Liver (tissue), 9 donors: ENCODE results near the gene GMFB. TPM values are rescaled to one million over a fixed set of nuclear protein-coding genes. Genes with fewer than 3 reads are reported as not detected.

Experiments used
- DNase-seq: peaks from one replicate; pipeline ENCODE4 v3.0.0-alpha.2; 2017; ENCODE audit warnings: low spot score
- H3K27ac ChIP-seq, 2 donors: one replicate each; pipeline ENCODE4 v1.7.0; 2013; ENCODE audit warnings: inconsistent platforms in 2 of 2, low read length in 2 of 2, control low read depth in 1 of 2, low read depth in 1 of 2, mild to moderate bottlenecking in 1 of 2
- H3K27me3 ChIP-seq, 4 donors: one replicate each; pipeline versions ENCODE4 v1.6.1 to v1.7.0; 2013; ENCODE audit warnings: low read length in 3 of 4, inconsistent platforms in 1 of 4, mild to moderate bottlenecking in 1 of 4, moderate library complexity in 1 of 4; ENCODE audit not compliant: control insufficient read depth in 4 of 4, insufficient read depth in 4 of 4
- H3K36me3 ChIP-seq, 4 donors: one replicate each; pipeline versions ENCODE4 v1.6.1 to v1.7.0; 2013; ENCODE audit warnings: low read length in 3 of 4, mild to moderate bottlenecking in 3 of 4, low read depth in 1 of 4, moderate library complexity in 1 of 4; ENCODE audit not compliant: control insufficient read depth in 4 of 4, insufficient read depth in 3 of 4
- H3K4me1 ChIP-seq, 4 donors: one replicate each; pipeline versions ENCODE4 v1.6.1 to v1.7.0; 2013; ENCODE audit warnings: low read length in 3 of 4, mild to moderate bottlenecking in 3 of 4, moderate library complexity in 1 of 4; ENCODE audit not compliant: control insufficient read depth in 4 of 4, insufficient read depth in 4 of 4
- H3K4me3 ChIP-seq, 3 donors: one replicate each; pipeline versions ENCODE4 v1.6.1 to v1.7.0; 2013; ENCODE audit warnings: low read length in 3 of 3, control low read depth in 1 of 3, low read depth in 1 of 3, mild to moderate bottlenecking in 1 of 3
- H3K9ac ChIP-seq, 2 donors: one replicate each; pipeline ENCODE4 v1.7.0; 2013; ENCODE audit warnings: low read length in 2 of 2, mild to moderate bottlenecking in 2 of 2, moderate library complexity in 2 of 2, control low read depth in 1 of 2, low read depth in 1 of 2
- H3K9me3 ChIP-seq, 4 donors: one replicate each; pipeline versions ENCODE4 v1.6.1 to v1.7.0; 2013; ENCODE audit warnings: low read length in 3 of 4; ENCODE audit not compliant: control insufficient read depth in 4 of 4
- ATF3 ChIP-seq: IDR thresholded peaks from 2 replicates; pipeline ENCODE4 v1.6.1; 2016; ENCODE audit warnings: antibody characterized with exemption
- CTCF ChIP-seq: fragments of 150-350 bp; IDR thresholded peaks from 2 replicates; pipeline ENCODE4 v1.5.1; 2017; ENCODE audit warnings: improper control_type of control experiment, low read depth, low read length; ENCODE audit not compliant: missing input control
- EGR1 ChIP-seq, 2 donors: IDR thresholded peaks; 2 replicates each; pipeline ENCODE4 v1.6.1; 2016 to 2018; ENCODE audit warnings: antibody characterized with exemption in 2 of 2, low read depth in 2 of 2
- FOXA1 ChIP-seq: IDR thresholded peaks from 2 replicates; pipeline ENCODE4 v1.6.1; 2016; ENCODE audit warnings: antibody characterized with exemption
- FOXA2 ChIP-seq: IDR thresholded peaks from 2 replicates; pipeline ENCODE4 v1.6.1; 2016; ENCODE audit warnings: antibody characterized with exemption
- GABPA ChIP-seq, 2 donors: IDR thresholded peaks in 1 of 2; conservative IDR thresholded peaks in 1 of 2; 2 replicates each; pipeline ENCODE4 v1.6.1; 2016; ENCODE audit warnings: antibody characterized with exemption in 2 of 2, mild to moderate bottlenecking in 1 of 2, moderate library complexity in 1 of 2
- HNF4A ChIP-seq, 2 donors: conservative IDR thresholded peaks; 2 replicates each; pipeline ENCODE4 v1.6.1; 2016; ENCODE audit warnings: antibody characterized with exemption in 2 of 2, mild to moderate bottlenecking in 2 of 2
- HNF4G ChIP-seq: IDR thresholded peaks from 2 replicates; pipeline ENCODE4 v1.6.1; 2016; ENCODE audit warnings: antibody characterized with exemption
- JUND ChIP-seq, 2 donors: IDR thresholded peaks; 2 replicates each; pipeline ENCODE4 v1.6.1; 2016; ENCODE audit warnings: antibody characterized with exemption in 2 of 2
- MAX ChIP-seq: IDR thresholded peaks from 2 replicates; pipeline ENCODE4 v1.6.1; 2016; ENCODE audit warnings: antibody characterized with exemption
- NR2F2 ChIP-seq: IDR thresholded peaks from 2 replicates; pipeline ENCODE4 v1.6.1; 2016; ENCODE audit warnings: antibody characterized with exemption
- RAD21 ChIP-seq, 2 donors: IDR thresholded peaks; 2 replicates each; pipeline ENCODE4 v1.6.1; 2016; ENCODE audit warnings: antibody characterized with exemption in 2 of 2, mild to moderate bottlenecking in 2 of 2
- RXRA ChIP-seq, 2 donors: IDR thresholded peaks; 2 replicates each; pipeline ENCODE4 v1.6.1; 2017 to 2018; ENCODE audit warnings: antibody characterized with exemption in 2 of 2, mild to moderate bottlenecking in 1 of 2
- SP1 ChIP-seq: IDR thresholded peaks from 2 replicates; pipeline ENCODE4 v1.6.1; 2018; ENCODE audit warnings: antibody characterized with exemption, mild to moderate bottlenecking
- TAF1 ChIP-seq: conservative IDR thresholded peaks from 2 replicates; pipeline ENCODE4 v1.6.1; 2016; ENCODE audit warnings: antibody characterized with exemption, mild to moderate bottlenecking
- YY1 ChIP-seq: IDR thresholded peaks from 2 replicates; pipeline ENCODE4 v1.6.1; 2016; ENCODE audit warnings: antibody characterized with exemption, mild to moderate bottlenecking
- WGBS: extraction: QIAGEN DNeasy Blood & Tissue Kit; methylation state at CpG from one replicate; pipeline ENCODE4 v1.1.7; 2013; 5-methylcytosine and 5-hydroxymethylcytosine counted together
- polyA plus RNA-seq, 2 donors: library from polyadenylated mRNA; stranded (reverse) in 1 of 2; unstranded in 1 of 2; fragments of 200-250 nt in 1 of 2; fragments of >200 nt in 1 of 2; fragmentation: Nextera tagmentation in 1 of 2; extraction: Ambion mirVana in 1 of 2; gene quantifications; one replicate each; pipeline versions ENCODE4 v1.2.1 to v1.2.3, GENCODE V29; 2013 to 2015
- total RNA-seq, 2 donors: library from RNA; depleted of rRNA; stranded (reverse); fragments of >200 nt; gene quantifications; one replicate each; pipeline ENCODE4 v1.2.3, GENCODE V29; 2014
- TF ChIP-seq, protein P1 (sequence below): IDR thresholded peaks from 2 replicates; pipeline ENCODE4 v1.6.1; 2016; ENCODE audit warnings: antibody characterized with exemption
- TF ChIP-seq, protein P2 (sequence below): IDR thresholded peaks from 2 replicates; pipeline ENCODE4 v1.6.1; 2016; ENCODE audit warnings: antibody characterized with exemption, mild to moderate bottlenecking
- donor health status: healthy.
- donor health status: healthy.
- donor health status: healthy.
- donor health status: healthy.
- donor health status: healthy.

The GMFB gene
- total and polyA plus RNA-seq, 4 donors: 13.3 to 26.3 (median 20.6) TPM

- H3K27ac ChIP-seq: no peak overlapping the region
- H3K4me1 ChIP-seq: peaks cover 0 to 16% (median 10%) of the 10 kb centered on the region in 4 donors
- H3K9ac ChIP-seq: no peak overlapping the region
- TF ChIP-seq, protein P1, sequence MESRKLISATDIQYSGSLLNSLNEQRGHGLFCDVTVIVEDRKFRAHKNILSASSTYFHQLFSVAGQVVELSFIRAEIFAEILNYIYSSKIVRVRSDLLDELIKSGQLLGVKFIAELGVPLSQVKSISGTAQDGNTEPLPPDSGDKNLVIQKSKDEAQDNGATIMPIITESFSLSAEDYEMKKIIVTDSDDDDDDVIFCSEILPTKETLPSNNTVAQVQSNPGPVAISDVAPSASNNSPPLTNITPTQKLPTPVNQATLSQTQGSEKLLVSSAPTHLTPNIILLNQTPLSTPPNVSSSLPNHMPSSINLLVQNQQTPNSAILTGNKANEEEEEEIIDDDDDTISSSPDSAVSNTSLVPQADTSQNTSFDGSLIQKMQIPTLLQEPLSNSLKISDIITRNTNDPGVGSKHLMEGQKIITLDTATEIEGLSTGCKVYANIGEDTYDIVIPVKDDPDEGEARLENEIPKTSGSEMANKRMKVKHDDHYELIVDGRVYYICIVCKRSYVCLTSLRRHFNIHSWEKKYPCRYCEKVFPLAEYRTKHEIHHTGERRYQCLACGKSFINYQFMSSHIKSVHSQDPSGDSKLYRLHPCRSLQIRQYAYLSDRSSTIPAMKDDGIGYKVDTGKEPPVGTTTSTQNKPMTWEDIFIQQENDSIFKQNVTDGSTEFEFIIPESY: no peak
- TF ChIP-seq SP1: no peak
- TF ChIP-seq TAF1: no peak
- TF ChIP-seq, protein P2, sequence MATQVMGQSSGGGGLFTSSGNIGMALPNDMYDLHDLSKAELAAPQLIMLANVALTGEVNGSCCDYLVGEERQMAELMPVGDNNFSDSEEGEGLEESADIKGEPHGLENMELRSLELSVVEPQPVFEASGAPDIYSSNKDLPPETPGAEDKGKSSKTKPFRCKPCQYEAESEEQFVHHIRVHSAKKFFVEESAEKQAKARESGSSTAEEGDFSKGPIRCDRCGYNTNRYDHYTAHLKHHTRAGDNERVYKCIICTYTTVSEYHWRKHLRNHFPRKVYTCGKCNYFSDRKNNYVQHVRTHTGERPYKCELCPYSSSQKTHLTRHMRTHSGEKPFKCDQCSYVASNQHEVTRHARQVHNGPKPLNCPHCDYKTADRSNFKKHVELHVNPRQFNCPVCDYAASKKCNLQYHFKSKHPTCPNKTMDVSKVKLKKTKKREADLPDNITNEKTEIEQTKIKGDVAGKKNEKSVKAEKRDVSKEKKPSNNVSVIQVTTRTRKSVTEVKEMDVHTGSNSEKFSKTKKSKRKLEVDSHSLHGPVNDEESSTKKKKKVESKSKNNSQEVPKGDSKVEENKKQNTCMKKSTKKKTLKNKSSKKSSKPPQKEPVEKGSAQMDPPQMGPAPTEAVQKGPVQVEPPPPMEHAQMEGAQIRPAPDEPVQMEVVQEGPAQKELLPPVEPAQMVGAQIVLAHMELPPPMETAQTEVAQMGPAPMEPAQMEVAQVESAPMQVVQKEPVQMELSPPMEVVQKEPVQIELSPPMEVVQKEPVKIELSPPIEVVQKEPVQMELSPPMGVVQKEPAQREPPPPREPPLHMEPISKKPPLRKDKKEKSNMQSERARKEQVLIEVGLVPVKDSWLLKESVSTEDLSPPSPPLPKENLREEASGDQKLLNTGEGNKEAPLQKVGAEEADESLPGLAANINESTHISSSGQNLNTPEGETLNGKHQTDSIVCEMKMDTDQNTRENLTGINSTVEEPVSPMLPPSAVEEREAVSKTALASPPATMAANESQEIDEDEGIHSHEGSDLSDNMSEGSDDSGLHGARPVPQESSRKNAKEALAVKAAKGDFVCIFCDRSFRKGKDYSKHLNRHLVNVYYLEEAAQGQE: no peak
- TF ChIP-seq FOXA1: no peak
- TF ChIP-seq RAD21 (IDR thresholded peaks at IDR 0.05): no peak
- no peak for TF ChIP-seq HNF4G
- TF ChIP-seq FOXA2: no peak
- TF ChIP-seq CTCF: no peak
- no peak for TF ChIP-seq HNF4A (conservative IDR thresholded peaks at IDR 0.05)
- no peak for TF ChIP-seq YY1
- no peak for TF ChIP-seq GABPA (IDR thresholded peaks at IDR 0.05 in 1 of 2, conservative IDR thresholded peaks at IDR 0.05 in 1 of 2)
- TF ChIP-seq ATF3: no peak
- TF ChIP-seq EGR1 (IDR thresholded peaks at IDR 0.05; ENCODE audit: low read depth in 2 of 2): no peak
- TF ChIP-seq NR2F2: no peak
- no peak for TF ChIP-seq JUND (IDR thresholded peaks at IDR 0.05)
- no peak for TF ChIP-seq MAX
- TF ChIP-seq RXRA (IDR thresholded peaks at IDR 0.05): no peak
- H3K4me3 ChIP-seq: no peak overlapping the region
- no peaks in the 10 kb centered on the region for H3K27me3 ChIP-seq
- no peaks in the 10 kb centered on the region for H3K9me3 ChIP-seq
- WGBS: 89% methylated on average over 1 of the region's 1 CpG
- DNase-seq: no peak
- H3K36me3 ChIP-seq: no peaks in the 10 kb centered on the region
Observed at GRCh38 chr14:54512393-54512792, 23.6 kb upstream of the GMFB start.
